HG03045 (cell line): ENCODE measurements around the gene ID4.

Experiments
- ATAC-seq: cut with Tn5 transposase; IDR thresholded peaks from one replicate; pipeline ENCODE4 v1.9.1; 2021; ENCODE audit warnings: mild to moderate bottlenecking, moderate library complexity; ENCODE audit not compliant: unreplicated experiment

Gene ID4

GRCh38 chr6:19836799-19837510 is at the start of gene ID4:
Gene ID4, plus strand, starts transcription at chr6:19837370. Its CDS starts 385 bp downstream, at chr6:19837755.
- no peak for ATAC-seq

GRCh38 chr6:19788686-19789085 is 48.5 kb upstream of the ID4 start:
- ATAC-seq = no peak

GRCh38 chr6:19789100-19789803 is 47.9 kb upstream of the ID4 start:
- no peak for ATAC-seq

- ATAC-seq = no peak
Measured at GRCh38 chr6:19791267-19791666, 45.9 kb upstream of the ID4 start.

GRCh38 chr6:19795211-19795610 is 42.0 kb upstream of the ID4 start:
- no peak for ATAC-seq

GRCh38 chr6:19796452-19796851 is 40.7 kb upstream of the ID4 start:
- no peak for ATAC-seq

- ATAC-seq = no peak
Measured at GRCh38 chr6:19798362-19798761, 38.8 kb upstream of the ID4 start.

- no peak for ATAC-seq
Measured at GRCh38 chr6:19802656-19803055, 34.5 kb upstream of the ID4 start.

- ATAC-seq = no peak
Measured at GRCh38 chr6:19803331-19804204, 33.6 kb upstream of the ID4 start.

- ATAC-seq = peak; percentile 99
Measured at GRCh38 chr6:19804205-19805128, 32.7 kb upstream of the ID4 start.

- ATAC-seq = no peak
Measured at GRCh38 chr6:19805129-19805481, 32.1 kb upstream of the ID4 start.

GRCh38 chr6:19806971-19807396 is 30.2 kb upstream of the ID4 start:
- ATAC-seq = no peak

- no peak for ATAC-seq
Measured at GRCh38 chr6:19811397-19812079, 25.6 kb upstream of the ID4 start.

GRCh38 chr6:19812512-19813119 is 24.6 kb upstream of the ID4 start:
- ATAC-seq = no peak

- ATAC-seq = no peak
Measured at GRCh38 chr6:19818805-19819204, 18.4 kb upstream of the ID4 start.

- ATAC-seq = no peak
Measured at GRCh38 chr6:19824058-19824807, 12.9 kb upstream of the ID4 start.

GRCh38 chr6:19827247-19827646 is 9.9 kb upstream of the ID4 start:
- ATAC-seq = no peak

GRCh38 chr6:19827903-19828302 is 9.3 kb upstream of the ID4 start:
- ATAC-seq = no peak

GRCh38 chr6:19830171-19830570 is 7.0 kb upstream of the ID4 start:
- ATAC-seq = no peak
